Measurements from ENCODE around the gene FOXRED2. TPM values are rescaled to one million over a fixed set of nuclear protein-coding genes. Genes with fewer than 3 reads are reported as not detected.
A peak's percentile ranks its signal among the peaks of the same experiment; 100 is the strongest.

Gene FOXRED2
- total RNA-seq, 2 experiments from 2014 or later = 16.7 to 17.5 TPM

DNA sequence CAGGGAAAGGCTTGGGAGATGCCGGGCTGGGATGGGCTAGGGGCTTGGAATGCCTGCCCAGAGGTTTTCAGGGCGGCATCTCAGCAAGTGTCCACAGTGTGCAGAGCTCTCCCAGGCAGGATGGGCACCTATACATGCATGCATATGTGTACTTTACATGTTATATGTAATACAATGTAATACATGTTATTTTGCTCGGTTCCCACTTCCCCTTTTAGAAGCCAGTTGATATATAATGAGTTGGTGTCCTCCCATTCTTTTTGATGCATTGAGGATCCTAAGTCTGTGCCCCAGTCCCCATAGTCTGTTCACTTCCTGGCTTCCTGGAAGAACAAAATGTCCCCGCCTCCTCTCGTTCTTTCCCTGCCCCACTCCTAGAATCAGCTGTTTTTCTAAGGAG lies 42.2 kb upstream of the FOXRED2 start:
- H3K27ac Mint-ChIP-seq = no peak overlapping the region
- intact Hi-C loops (cut with micrococcal nuclease) = no loop called here
- CTCF ChIA-PET = interaction anchor here (1.0 kb wide), 1 partner anchor 307 kb away, joined by 4 read pairs; no protein-coding TSS in a partner anchor
- TF ChIP-seq, protein P1, sequence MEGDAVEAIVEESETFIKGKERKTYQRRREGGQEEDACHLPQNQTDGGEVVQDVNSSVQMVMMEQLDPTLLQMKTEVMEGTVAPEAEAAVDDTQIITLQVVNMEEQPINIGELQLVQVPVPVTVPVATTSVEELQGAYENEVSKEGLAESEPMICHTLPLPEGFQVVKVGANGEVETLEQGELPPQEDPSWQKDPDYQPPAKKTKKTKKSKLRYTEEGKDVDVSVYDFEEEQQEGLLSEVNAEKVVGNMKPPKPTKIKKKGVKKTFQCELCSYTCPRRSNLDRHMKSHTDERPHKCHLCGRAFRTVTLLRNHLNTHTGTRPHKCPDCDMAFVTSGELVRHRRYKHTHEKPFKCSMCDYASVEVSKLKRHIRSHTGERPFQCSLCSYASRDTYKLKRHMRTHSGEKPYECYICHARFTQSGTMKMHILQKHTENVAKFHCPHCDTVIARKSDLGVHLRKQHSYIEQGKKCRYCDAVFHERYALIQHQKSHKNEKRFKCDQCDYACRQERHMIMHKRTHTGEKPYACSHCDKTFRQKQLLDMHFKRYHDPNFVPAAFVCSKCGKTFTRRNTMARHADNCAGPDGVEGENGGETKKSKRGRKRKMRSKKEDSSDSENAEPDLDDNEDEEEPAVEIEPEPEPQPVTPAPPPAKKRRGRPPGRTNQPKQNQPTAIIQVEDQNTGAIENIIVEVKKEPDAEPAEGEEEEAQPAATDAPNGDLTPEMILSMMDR (IDR thresholded peaks at IDR 0.05) = no peak
- peaks cover 23% of the 10 kb centered on the region for H3K27me3 Mint-ChIP-seq
- POLR2A ChIA-PET = interaction anchor here (0.8 kb wide), 1 partner anchor 20 kb away, joined by 3 read pairs; no protein-coding TSS in a partner anchor
- ATAC-seq (no peak), DNase-seq (no peak)
- H3K4me3 Mint-ChIP-seq = no peak overlapping the region
- H3K36me3 Mint-ChIP-seq (ENCODE audit: low read depth) = no peaks in the 10 kb centered on the region
- peaks cover 8% of the 10 kb centered on the region for H3K4me1 Mint-ChIP-seq (ENCODE audit: low read depth)
- no peaks in the 10 kb centered on the region for H3K9me3 Mint-ChIP-seq

DNA sequence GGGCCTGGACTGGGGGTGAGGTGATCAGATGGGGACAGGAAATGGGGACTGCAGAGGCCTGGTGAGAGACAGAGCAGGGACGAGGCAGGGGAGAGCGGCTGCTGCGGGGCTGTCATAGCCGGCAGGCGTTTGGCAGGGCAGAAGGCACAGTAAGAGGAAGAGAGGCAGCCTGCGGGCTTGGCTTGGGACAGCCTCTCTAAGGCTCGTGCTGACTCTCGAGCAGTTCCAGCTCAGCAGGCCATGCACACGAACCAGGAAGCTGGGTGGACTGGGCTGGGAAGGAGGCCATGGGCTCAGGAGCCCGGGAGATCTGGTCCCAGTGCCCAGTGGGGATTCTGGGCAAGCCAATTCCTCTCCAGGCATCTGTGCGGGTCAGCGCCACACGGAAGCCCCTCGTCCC lies 41.8 kb upstream of the FOXRED2 start:
- Mint-ChIP-seq H3K9me3 (no peaks in the 10 kb centered on the region), H3K36me3 (ENCODE audit: low read depth) (no peaks in the 10 kb centered on the region), H3K4me1 (ENCODE audit: low read depth) (peaks cover 8% of the 10 kb centered on the region), H3K27me3 (peaks cover 23% of the 10 kb centered on the region), H3K4me3 (no peak overlapping the region), H3K27ac (no peak overlapping the region)
- intact Hi-C loops (cut with micrococcal nuclease) = no loop called here
- ATAC-seq (no peak), DNase-seq (no peak)
- ChIA-PET CTCF (interaction anchor here (1.0 kb wide), 1 partner anchor 308 kb away, joined by 4 read pairs; no protein-coding TSS in a partner anchor), POLR2A (no interaction called here)
- TF ChIP-seq, protein P1 (IDR thresholded peaks at IDR 0.05) = no peak

DNA sequence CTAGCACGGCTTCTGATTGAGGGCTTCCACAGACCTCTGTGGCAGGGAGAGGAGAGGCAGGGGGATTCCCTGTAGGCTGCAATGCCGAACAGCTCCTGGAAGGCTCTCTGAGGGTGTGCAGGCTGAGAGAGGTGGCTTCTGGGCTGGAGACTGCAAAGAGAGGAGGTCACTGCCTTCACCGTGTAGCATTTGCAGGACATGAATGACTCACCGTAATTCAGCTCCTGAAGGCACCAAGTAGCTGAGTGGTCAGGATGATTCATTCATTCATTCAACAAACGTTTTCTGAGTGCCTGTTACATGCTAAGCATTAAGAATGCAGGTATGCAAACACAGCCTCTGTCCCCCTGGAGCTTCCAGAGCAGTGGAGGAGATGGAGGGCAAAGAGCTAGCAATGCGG lies 40.1 kb upstream of the FOXRED2 start:
- no peaks in the 10 kb centered on the region for H3K36me3 Mint-ChIP-seq (ENCODE audit: low read depth)
- CTCF ChIA-PET = interaction anchor here (0.6 to 1.6 kb wide), 9 partner anchors 9 to 497 kb away, joined by 3 to 4 read pairs (median 3); no protein-coding TSS in a partner anchor
- TF ChIP-seq, protein P1 (IDR thresholded peaks at IDR 0.05) = no peak
- H3K27me3 Mint-ChIP-seq = peaks cover 23% of the 10 kb centered on the region
- H3K27ac Mint-ChIP-seq = no peak overlapping the region
- ATAC-seq (no peak), DNase-seq (no peak)
- H3K4me1 Mint-ChIP-seq (ENCODE audit: low read depth) = peaks cover 13% of the 10 kb centered on the region
- H3K4me3 Mint-ChIP-seq = no peak overlapping the region
- intact Hi-C loops (cut with micrococcal nuclease) = no loop called here
- POLR2A ChIA-PET = interaction anchor here (0.6 kb wide), 1 partner anchor 17 kb away, joined by 3 read pairs; no protein-coding TSS in a partner anchor
- H3K9me3 Mint-ChIP-seq = no peaks in the 10 kb centered on the region

DNA sequence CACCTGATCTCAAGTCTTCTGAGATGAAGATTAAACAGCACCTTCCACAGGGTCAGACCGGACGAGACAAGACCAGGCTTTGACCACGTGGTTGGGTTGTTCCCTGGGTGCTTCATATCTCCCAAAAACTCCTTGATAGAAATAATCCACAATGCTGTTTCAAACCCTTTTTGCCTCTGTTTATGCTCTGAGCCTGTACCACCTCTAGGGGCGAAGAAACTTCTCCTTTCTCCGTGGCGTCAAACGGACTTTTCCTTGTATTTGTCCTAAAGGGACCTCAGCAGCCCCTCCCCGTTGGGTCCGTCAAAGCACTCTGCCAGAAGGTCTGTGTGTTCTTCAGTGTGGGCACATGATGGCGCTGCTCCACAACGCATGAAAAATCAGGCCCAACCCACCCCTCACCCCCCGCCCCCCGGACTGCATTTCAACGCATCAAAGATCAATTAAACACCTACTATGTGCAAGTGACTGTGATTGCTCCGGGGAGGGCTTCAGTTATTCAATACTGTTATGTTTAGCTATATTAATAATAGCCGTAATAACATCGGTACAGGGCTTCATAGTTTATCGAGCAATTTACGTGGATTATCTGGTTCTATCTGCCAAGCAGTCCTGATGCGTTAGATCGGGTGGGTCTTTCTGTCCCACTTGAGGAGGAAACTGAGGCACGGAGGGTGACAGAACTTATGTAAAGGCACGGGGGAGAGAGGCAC lies 39.4 kb upstream of the FOXRED2 start:
- ATAC-seq (peak; percentile 52), DNase-seq (peak; percentile 61)
- CTCF ChIA-PET = interaction anchor here (0.6 to 2.1 kb wide), 7 partner anchors 8 to 497 kb away, joined by 3 to 9 read pairs (median 4); no protein-coding TSS in a partner anchor
- POLR2A ChIA-PET = no interaction called here
- no peaks in the 10 kb centered on the region for H3K36me3 Mint-ChIP-seq (ENCODE audit: low read depth)
- no peak overlapping the region for H3K4me3 Mint-ChIP-seq
- no peaks in the 10 kb centered on the region for H3K9me3 Mint-ChIP-seq
- H3K27me3 Mint-ChIP-seq = peaks cover 22% of the 10 kb centered on the region
- no peak overlapping the region for H3K27ac Mint-ChIP-seq
- TF ChIP-seq, protein P1 (IDR thresholded peaks at IDR 0.05) = peak; percentile 80
- intact Hi-C loops (cut with micrococcal nuclease) = no loop called here
- H3K4me1 Mint-ChIP-seq (ENCODE audit: low read depth) = peaks cover 17% of the 10 kb centered on the region

DNA sequence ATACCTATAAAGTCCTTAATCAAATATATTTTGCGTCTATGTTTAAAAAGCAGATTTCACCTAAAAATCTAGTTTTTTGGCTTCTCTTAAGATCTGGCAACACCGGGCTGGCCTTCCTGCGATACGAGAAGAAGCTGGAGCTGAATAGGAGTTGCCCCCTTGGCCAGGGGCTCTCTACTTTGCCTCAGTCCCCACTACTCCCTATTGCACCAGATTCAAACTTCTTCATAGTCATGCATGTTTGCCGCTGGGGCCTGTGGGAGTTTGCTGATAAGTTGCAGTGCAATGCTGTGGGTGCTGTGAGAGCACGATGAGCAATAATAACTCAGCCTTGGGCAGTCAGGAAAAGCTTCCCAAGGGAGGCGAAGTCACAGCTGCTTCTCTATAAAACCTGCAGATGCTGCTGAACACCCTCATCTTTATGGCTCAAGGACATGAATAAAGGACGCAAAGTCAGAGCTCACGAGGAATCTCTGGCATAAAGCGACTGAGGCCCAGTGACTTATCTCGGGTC lies 37.3 kb upstream of the FOXRED2 start:
- Mint-ChIP-seq H3K9me3 (no peaks in the 10 kb centered on the region), H3K27me3 (peaks cover 15% of the 10 kb centered on the region), H3K4me1 (ENCODE audit: low read depth) (peaks cover 16% of the 10 kb centered on the region), H3K27ac (no peak overlapping the region), H3K36me3 (ENCODE audit: low read depth) (no peaks in the 10 kb centered on the region), H3K4me3 (no peak overlapping the region)
- TF ChIP-seq, protein P1 (IDR thresholded peaks at IDR 0.05) = no peak
- ATAC-seq = no peak
- ChIA-PET POLR2A (interaction anchor here (4.5 kb wide), 1 partner anchor 15 kb away, joined by 31 read pairs; the partner anchor contains the start of gene EIF3D), CTCF (interaction anchor here (0.6 to 2.1 kb wide), 4 partner anchors 213 to 315 kb away, joined by 3 to 9 read pairs (median 4); no protein-coding TSS in a partner anchor)
- intact Hi-C loops (cut with micrococcal nuclease) = no loop called here
- no peak for DNase-seq

Measured in activated CD8-positive, alpha-beta T cell treated with anti-CD3 and anti-CD28 coated beads for 36 hours (primary cell).